Measurements from ENCODE around the gene PCDHGB6. TPM values are rescaled to one million over a fixed set of nuclear protein-coding genes. Genes with fewer than 3 reads are reported as not detected.

Gene PCDHGB6
- total and polyA plus RNA-seq, 9 of the 15 experiments (the other 6 are each of a cell fraction or from before 2014, with no cell fraction given), result 0.01 to 0.11 (median 0.07) TPM; not detected in 1

GRCh38 chr5:141392429-141393198 is 15.2 kb upstream of the PCDHGB6 start, which contains the start of gene PCDHGA8:
PCDHGA8 (plus strand) TSS chr5:141392633; CDS start chr5:141392814, 181 bp downstream.
- BruUV-seq (replicated peaks), result no TSS peak
- DNase-seq (ENCODE audit: extremely low read depth in 1 of 4, low spot score in 3 of 4) (peak in 1 of 4 experiments; percentile 24), ATAC-seq (peak; percentile 78), FAIRE-seq (peak; percentile 59)
- Histone ChIP-seq H3K9me3 (replicated peaks; ENCODE audit: control insufficient read depth, insufficient read depth, low read depth, low read length) (no peaks in the 10 kb centered on the region), H4K20me1 (replicated peaks; ENCODE audit: control insufficient read depth, insufficient read depth, low read length) (no peaks in the 10 kb centered on the region), H3K9me1 (ENCODE audit: control insufficient read depth, insufficient read depth, low read length) (no peaks in the 10 kb centered on the region), H3K27me3 (ENCODE audit: control insufficient read depth in 2 of 2, insufficient read depth in 2 of 2, low read length in 2 of 2) (peaks cover 0 to 31% of the 10 kb centered on the region in 2 experiments; a peak in 3 of 5 replicates), H3K27ac (ENCODE audit: extremely low read depth, low read depth, low read length) (no peak within 1 kb of the TSS), H3K4me2 (ENCODE audit: insufficient read depth, low read length) (peak within 1 kb of the TSS; percentile 23; the same call in 1 of the 2 replicates), H3K79me2 (ENCODE audit: control insufficient read depth, insufficient read depth, low read length) (no peaks in the 10 kb centered on the region), H3K4me3 (peak within 1 kb of the TSS; percentile 2; the same call in 1 of the 2 replicates), H3K36me3 (ENCODE audit: control insufficient read depth, insufficient read depth, low read length) (no peaks in the 10 kb centered on the region), H2AFZ (ENCODE audit: low read depth, low read length) (peak within 1 kb of the TSS; percentile 41; the same call in 1 of the 2 replicates), H3K9ac (ENCODE audit: insufficient read depth in 1 of 2, low read depth in 2 of 2, low read length in 2 of 2) (no peak within 1 kb of the TSS), H3K4me1 (replicated peaks in 1 of 2; ENCODE audit: control insufficient read depth in 2 of 2, insufficient read depth in 2 of 2, low read length in 2 of 2) (peaks cover 0 to 13% of the 10 kb centered on the region in 2 experiments; a peak in 1 of 5 replicates)
- ChIA-PET CTCF (ENCODE audit: low intra/inter-chr PET ratio) (interaction anchor here (1.3 kb wide), 1 partner anchor 172 kb away, joined by 3 read pairs; no protein-coding TSS in a partner anchor), POLR2A (interaction anchor here (0.7 kb wide), 1 partner anchor 524 kb away, joined by 3 read pairs; no protein-coding TSS in a partner anchor)
- in situ Hi-C loops (cut with MboI) (no loop called here), intact Hi-C loops (cut with micrococcal nuclease) (no loop called here)
- WGBS (ENCODE audit: insufficient coverage, low coverage, missing lambda C conversion rate), result 31% methylated on average over 35 of the region's 38 CpGs
- TF ChIP-seq GMEB1 (CRISPR knock-in tag; IDR thresholded peaks at IDR 0.05) (no peak), RBM25 (IDR thresholded peaks at IDR 0.05; ENCODE audit: low read depth, low read length, severe bottlenecking) (no peak), ZBTB17 (CRISPR knock-in tag; IDR thresholded peaks at IDR 0.05) (peak; percentile 19; the same call in 1 of the 2 replicates), AFF4 (CRISPR knock-in tag; IDR thresholded peaks at IDR 0.05) (no peak)
- TF ChIP-seq, protein P1, sequence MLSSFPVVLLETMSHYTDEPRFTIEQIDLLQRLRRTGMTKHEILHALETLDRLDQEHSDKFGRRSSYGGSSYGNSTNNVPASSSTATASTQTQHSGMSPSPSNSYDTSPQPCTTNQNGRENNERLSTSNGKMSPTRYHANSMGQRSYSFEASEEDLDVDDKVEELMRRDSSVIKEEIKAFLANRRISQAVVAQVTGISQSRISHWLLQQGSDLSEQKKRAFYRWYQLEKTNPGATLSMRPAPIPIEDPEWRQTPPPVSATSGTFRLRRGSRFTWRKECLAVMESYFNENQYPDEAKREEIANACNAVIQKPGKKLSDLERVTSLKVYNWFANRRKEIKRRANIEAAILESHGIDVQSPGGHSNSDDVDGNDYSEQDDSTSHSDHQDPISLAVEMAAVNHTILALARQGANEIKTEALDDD (IDR thresholded peaks at IDR 0.05), result no peak

All from K562 (cell line).